ENCODE results near the gene TMEM178B. TPM values are rescaled to one million over a fixed set of nuclear protein-coding genes. Genes with fewer than 3 reads are reported as not detected.

TMEM178B gene
- polyA plus RNA-seq, 1 experiment = 0.01 TPM

DNA sequence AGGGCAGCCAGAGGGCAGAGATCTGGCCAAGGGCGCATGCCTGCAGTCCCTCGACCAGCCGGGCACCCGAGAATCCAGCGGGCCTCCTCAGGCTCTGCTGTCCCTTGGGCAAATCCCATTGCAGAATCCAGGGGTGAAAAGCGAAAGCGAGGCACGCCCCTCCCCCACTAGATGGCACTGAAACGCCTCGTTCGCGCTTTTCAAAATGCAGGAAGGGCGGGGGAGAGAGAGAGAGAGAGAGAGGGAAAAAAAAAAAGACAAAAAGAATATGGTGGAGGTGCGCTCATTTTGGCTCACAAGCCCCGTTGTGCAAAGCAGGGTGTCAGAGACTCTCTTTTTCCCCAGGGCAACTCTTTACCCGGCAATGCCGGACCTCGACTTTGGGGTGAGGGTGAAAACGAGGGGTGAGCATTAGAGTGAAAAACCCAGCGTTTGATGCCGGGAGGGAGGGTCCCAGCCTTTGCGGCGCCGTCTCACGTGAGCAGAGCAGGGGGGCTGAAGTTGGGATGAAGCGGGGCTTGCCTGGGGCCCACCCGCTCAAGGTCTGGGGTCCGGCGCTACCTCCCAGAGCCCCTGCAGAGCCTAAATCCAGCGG is 2.5 kb upstream of the TMEM178B start:
- POLR2A ChIA-PET = no interaction called here
- H3K27ac ChIP-seq (ENCODE audit: low read depth, low read length) = no peak overlapping the region
- TF ChIP-seq, protein P1, sequence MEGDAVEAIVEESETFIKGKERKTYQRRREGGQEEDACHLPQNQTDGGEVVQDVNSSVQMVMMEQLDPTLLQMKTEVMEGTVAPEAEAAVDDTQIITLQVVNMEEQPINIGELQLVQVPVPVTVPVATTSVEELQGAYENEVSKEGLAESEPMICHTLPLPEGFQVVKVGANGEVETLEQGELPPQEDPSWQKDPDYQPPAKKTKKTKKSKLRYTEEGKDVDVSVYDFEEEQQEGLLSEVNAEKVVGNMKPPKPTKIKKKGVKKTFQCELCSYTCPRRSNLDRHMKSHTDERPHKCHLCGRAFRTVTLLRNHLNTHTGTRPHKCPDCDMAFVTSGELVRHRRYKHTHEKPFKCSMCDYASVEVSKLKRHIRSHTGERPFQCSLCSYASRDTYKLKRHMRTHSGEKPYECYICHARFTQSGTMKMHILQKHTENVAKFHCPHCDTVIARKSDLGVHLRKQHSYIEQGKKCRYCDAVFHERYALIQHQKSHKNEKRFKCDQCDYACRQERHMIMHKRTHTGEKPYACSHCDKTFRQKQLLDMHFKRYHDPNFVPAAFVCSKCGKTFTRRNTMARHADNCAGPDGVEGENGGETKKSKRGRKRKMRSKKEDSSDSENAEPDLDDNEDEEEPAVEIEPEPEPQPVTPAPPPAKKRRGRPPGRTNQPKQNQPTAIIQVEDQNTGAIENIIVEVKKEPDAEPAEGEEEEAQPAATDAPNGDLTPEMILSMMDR (IDR thresholded peaks at IDR 0.05; ENCODE audit: low read depth, low read length) = no peak
- DNase-seq (ENCODE audit: low read depth, low spot score) = no peak
- H3K9me3 ChIP-seq (ENCODE audit: control insufficient read depth, insufficient read depth, low read length) = no peaks in the 10 kb centered on the region; the same call in 1 of the 2 replicates
- H3K27me3 ChIP-seq (ENCODE audit: control insufficient read depth, insufficient read depth, low read length) = peaks cover 56% of the 10 kb centered on the region
- CTCF ChIA-PET = no interaction called here
- H3K4me3 ChIP-seq (ENCODE audit: low read depth, low read length) = no peak overlapping the region

DNA sequence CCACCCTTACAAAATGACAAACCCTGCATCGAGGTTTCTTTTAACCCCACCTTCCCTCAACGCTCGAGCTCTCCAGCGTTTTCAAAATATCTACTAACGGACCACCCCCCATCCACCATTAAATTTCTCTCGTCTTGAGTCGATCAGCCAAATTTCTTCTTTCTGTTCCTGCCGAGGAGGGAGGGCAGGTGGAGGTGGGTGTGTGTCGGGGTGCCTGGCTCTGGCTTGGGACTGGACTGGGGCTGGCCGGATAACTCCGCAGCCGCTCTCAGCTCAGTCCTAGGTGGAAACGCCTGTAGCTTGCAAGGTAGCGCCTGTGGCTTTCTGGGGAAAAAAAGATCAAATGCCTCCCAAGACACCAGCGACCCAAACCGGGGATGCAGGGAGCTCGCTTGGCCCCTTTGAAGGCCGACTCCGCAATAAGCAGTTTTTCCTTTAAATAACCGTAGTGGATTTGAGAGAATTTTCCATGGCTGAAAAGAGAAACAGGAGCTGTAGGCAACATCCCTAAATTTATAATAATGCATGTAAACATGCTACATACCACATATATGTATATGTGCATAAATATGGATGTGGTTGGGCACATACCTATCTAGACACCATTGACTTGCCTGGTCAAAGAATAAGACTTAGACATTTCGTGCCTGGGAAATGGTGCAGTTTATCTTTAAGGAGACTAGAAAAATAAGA is 1.9 kb upstream of the TMEM178B start:
- peak overlapping the region; percentile 48 for H3K4me3 ChIP-seq (ENCODE audit: low read depth, low read length)
- H3K27ac ChIP-seq (ENCODE audit: low read depth, low read length) = no peak overlapping the region
- DNase-seq (ENCODE audit: low read depth, low spot score) = no peak
- POLR2A ChIA-PET = interaction anchor here (0.6 kb wide), 1 partner anchor 16 kb away, joined by 3 read pairs; no protein-coding TSS in a partner anchor
- peaks cover 59% of the 10 kb centered on the region for H3K27me3 ChIP-seq (ENCODE audit: control insufficient read depth, insufficient read depth, low read length)
- CTCF ChIA-PET = interaction anchor here (0.6 to 1.0 kb wide), 2 partner anchors 29 to 578 kb away, joined by 4 read pairs; no protein-coding TSS in a partner anchor
- TF ChIP-seq, protein P1 (IDR thresholded peaks at IDR 0.05; ENCODE audit: low read depth, low read length) = no peak
- H3K9me3 ChIP-seq (ENCODE audit: control insufficient read depth, insufficient read depth, low read length) = no peaks in the 10 kb centered on the region; the same call in 1 of the 2 replicates

DNA sequence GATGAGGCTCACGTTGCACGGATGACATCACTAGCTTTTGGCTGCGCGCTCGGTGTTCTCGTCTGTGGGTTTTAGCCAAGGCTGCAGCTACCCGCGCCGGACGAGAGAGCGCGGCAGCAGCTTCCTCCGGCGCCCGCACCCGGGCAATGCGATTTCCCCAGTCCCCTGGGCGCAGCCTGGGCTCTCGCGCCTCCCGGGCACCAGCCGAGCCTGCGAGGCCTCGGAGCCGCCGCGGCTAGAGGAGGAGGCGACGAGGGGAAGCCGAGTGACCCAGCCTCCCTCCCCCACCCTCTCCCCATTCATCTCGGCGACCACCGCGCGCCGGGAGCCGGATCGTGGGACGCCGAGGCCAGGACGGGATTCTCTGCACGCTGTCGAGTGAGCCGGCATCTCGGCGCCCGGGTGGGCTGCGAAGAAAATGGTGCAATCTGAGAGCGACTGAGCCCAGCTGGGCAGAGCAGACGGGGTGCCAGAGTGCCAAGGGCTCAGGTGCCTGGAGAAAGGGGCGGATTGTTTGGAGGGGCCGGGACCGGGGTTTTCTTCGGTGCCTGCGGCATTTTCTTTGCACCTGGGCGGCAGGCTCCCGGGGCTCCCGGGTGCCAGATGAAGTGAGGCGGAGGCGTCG is 1.2 kb upstream of the TMEM178B start:
- TF ChIP-seq, protein P1 (IDR thresholded peaks at IDR 0.05; ENCODE audit: low read depth, low read length) = no peak
- CTCF ChIA-PET = interaction anchor here (0.6 to 1.0 kb wide), 2 partner anchors 30 to 577 kb away, joined by 4 read pairs; no protein-coding TSS in a partner anchor
- peak; percentile 18 for DNase-seq (ENCODE audit: low read depth, low spot score)
- Histone ChIP-seq H3K27ac (ENCODE audit: low read depth, low read length) (no peak overlapping the region), H3K27me3 (ENCODE audit: control insufficient read depth, insufficient read depth, low read length) (peaks cover 59% of the 10 kb centered on the region), H3K4me3 (ENCODE audit: low read depth, low read length) (peak overlapping the region; percentile 48), H3K9me3 (ENCODE audit: control insufficient read depth, insufficient read depth, low read length) (no peaks in the 10 kb centered on the region; the same call in 1 of the 2 replicates)
- POLR2A ChIA-PET = interaction anchor here (0.6 kb wide), 1 partner anchor 16 kb away, joined by 3 read pairs; no protein-coding TSS in a partner anchor

DNA sequence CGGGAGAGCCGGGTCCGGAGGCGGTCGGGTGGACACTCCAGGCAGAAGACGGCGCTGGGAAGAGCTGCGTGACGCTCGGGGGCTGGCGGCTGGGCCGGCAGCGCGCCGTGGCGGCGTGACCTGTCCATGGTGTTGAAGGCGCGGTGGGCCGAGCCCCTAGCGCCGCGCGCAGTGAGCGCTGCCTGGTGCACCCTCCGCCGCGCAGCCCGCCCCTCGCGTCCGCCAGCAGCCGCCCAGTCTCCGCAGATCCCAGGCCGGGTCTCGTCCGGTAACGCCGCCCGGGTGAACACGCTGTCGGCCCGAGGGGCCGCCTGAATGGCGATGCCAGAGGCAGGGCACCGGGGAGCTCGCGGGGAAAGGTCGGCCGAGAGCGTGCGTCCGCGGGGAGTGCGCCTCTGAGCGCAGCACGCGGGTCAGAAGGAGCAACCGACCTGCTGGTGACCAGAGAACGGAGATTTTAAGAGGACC is 657 bp upstream of the TMEM178B start:
- POLR2A ChIA-PET = no interaction called here
- TF ChIP-seq, protein P1 (IDR thresholded peaks at IDR 0.05; ENCODE audit: low read depth, low read length) = no peak
- Histone ChIP-seq H3K27ac (ENCODE audit: low read depth, low read length) (no peak overlapping the region), H3K9me3 (ENCODE audit: control insufficient read depth, insufficient read depth, low read length) (no peaks in the 10 kb centered on the region; the same call in 1 of the 2 replicates), H3K27me3 (ENCODE audit: control insufficient read depth, insufficient read depth, low read length) (peaks cover 59% of the 10 kb centered on the region), H3K4me3 (ENCODE audit: low read depth, low read length) (peak overlapping the region; percentile 48; the same call in 1 of the 2 replicates)
- no peak for DNase-seq (ENCODE audit: low read depth, low spot score)
- CTCF ChIA-PET = no interaction called here
